ENCODE results near the gene LDLRAD4. TPM values are rescaled to one million over a fixed set of nuclear protein-coding genes. Genes with fewer than 3 reads are reported as not detected.

Gene LDLRAD4
- total RNA-seq, 1 donor from 2014 or later: 20.4 TPM

DNA sequence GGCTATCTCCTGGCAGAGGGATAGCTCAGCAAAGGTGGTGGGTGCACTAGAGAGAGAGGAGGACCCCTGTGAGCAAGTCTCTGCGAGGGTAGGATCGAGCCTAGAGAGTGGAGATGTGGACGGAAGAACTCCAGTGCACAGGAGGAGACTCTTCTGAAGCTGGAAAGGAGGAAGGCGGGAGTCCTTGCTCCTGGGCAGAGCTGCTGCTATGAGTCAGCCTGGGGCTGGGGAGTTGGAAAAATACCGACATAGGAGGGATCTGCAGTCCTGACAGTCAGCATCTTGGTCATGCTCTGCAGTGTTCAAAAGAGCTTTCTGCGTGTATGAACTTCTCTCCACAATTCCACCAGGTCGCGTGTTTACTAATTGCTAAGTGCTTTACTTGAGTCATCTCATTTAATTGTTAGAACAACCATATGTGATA is 233.8 kb downstream of the LDLRAD4 start:
- no peaks in the 10 kb centered on the region for H3K27me3 Mint-ChIP-seq (ENCODE audit: unreplicated experiment)
- peaks cover 46% of the 10 kb centered on the region for H3K4me1 Mint-ChIP-seq (ENCODE audit: unreplicated experiment)
- H3K36me3 Mint-ChIP-seq (ENCODE audit: unreplicated experiment): no peaks in the 10 kb centered on the region
- no peak overlapping the region for H3K4me3 Mint-ChIP-seq (ENCODE audit: unreplicated experiment)
- peak overlapping the region; percentile 60 for H3K27ac Mint-ChIP-seq (ENCODE audit: unreplicated experiment)
- H3K9me3 Mint-ChIP-seq (ENCODE audit: unreplicated experiment): no peaks in the 10 kb centered on the region
- TF ChIP-seq CTCF (IDR thresholded peaks at IDR 0.05): no peak
- DNase-seq (ENCODE audit: extremely low spot score, unreplicated experiment): no peak

DNA sequence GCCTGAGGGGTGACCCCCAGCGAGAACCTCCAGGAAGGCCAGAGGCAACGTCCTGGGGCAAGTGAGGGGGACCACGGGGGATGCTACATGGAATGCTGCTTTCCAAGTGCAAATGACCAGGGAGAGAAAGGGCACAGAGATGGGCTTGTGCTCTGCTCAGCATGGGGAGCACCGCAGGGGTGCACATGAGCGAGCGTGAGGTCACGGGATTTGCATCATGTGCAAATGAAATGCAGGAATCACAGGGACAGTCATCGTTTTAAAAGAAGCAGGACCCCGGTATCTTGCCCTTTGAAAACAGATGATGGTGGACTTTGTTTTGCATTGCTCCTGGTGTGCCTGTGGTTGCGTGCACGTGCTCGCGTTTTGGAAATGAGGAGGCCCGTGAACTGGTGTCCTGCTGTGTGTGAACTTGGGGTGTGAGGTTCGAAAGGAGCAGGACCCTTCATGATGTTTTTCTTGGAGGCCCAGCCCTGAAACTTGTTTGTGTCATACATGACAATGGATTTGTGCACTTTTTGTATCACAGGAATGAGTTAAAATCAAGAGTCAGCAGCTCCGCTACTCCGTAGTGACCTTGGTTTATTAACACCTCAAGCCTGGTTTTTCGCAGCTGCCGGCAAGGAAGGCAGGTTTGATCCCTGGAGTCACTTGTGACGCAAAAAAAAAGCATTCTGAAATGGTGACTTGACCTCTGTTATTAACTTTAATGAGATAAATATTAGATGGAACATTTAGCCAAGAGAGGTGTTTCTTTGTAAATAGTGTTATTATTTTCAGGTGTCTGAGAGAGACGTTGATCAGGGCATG is 234.5 kb downstream of the LDLRAD4 start:
- peaks cover 3% of the 10 kb centered on the region for H3K9me3 Mint-ChIP-seq (ENCODE audit: unreplicated experiment)
- H3K27ac Mint-ChIP-seq (ENCODE audit: unreplicated experiment): peak overlapping the region; percentile 60
- H3K4me3 Mint-ChIP-seq (ENCODE audit: unreplicated experiment): no peak overlapping the region
- H3K4me1 Mint-ChIP-seq (ENCODE audit: unreplicated experiment): peaks cover 39% of the 10 kb centered on the region
- no peaks in the 10 kb centered on the region for H3K27me3 Mint-ChIP-seq (ENCODE audit: unreplicated experiment)
- no peak for DNase-seq (ENCODE audit: extremely low spot score, unreplicated experiment)
- TF ChIP-seq CTCF (IDR thresholded peaks at IDR 0.05): no peak
- no peaks in the 10 kb centered on the region for H3K36me3 Mint-ChIP-seq (ENCODE audit: unreplicated experiment)

DNA sequence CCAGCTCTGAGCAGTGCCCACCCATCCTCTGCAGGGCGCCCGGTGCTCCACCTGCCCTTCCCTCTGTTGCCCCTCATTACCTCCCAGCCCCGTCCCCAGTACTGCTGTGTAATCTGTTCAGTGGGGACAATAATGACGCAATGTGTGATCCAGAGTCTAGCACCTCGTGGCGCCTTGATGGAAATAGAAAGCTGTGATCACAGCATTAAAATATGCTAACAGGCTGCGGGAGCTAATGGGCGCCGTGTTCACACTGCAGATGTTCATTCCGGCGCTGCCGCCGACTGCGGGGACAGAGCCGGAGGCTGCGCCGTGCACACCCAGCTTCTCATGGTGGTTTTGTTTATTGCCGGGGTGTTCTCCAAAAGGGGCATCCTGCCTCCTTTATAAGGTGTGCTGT is 235.2 kb downstream of the LDLRAD4 start:
- no peak for TF ChIP-seq CTCF (IDR thresholded peaks at IDR 0.05)
- H3K36me3 Mint-ChIP-seq (ENCODE audit: unreplicated experiment): no peaks in the 10 kb centered on the region
- no peak overlapping the region for H3K4me3 Mint-ChIP-seq (ENCODE audit: unreplicated experiment)
- no peak overlapping the region for H3K27ac Mint-ChIP-seq (ENCODE audit: unreplicated experiment)
- H3K4me1 Mint-ChIP-seq (ENCODE audit: unreplicated experiment): peaks cover 33% of the 10 kb centered on the region
- DNase-seq (ENCODE audit: extremely low spot score, unreplicated experiment): no peak
- no peaks in the 10 kb centered on the region for H3K27me3 Mint-ChIP-seq (ENCODE audit: unreplicated experiment)
- peaks cover 4% of the 10 kb centered on the region for H3K9me3 Mint-ChIP-seq (ENCODE audit: unreplicated experiment)

GRCh38 chr18:13454363-13455150 is 236.0 kb downstream of the LDLRAD4 start:
- Mint-ChIP-seq H3K27ac (ENCODE audit: unreplicated experiment) (no peak overlapping the region), H3K4me1 (ENCODE audit: unreplicated experiment) (peaks cover 31% of the 10 kb centered on the region), H3K36me3 (ENCODE audit: unreplicated experiment) (no peaks in the 10 kb centered on the region), H3K4me3 (ENCODE audit: unreplicated experiment) (no peak overlapping the region), H3K27me3 (ENCODE audit: unreplicated experiment) (no peaks in the 10 kb centered on the region), H3K9me3 (ENCODE audit: unreplicated experiment) (peaks cover 4% of the 10 kb centered on the region)
- no peak for DNase-seq (ENCODE audit: extremely low spot score, unreplicated experiment)
- no peak for TF ChIP-seq CTCF (IDR thresholded peaks at IDR 0.05)

GRCh38 chr18:13455471-13455870 is 236.9 kb downstream of the LDLRAD4 start:
- Mint-ChIP-seq H3K4me1 (ENCODE audit: unreplicated experiment) (peaks cover 22% of the 10 kb centered on the region), H3K27ac (ENCODE audit: unreplicated experiment) (no peak overlapping the region), H3K9me3 (ENCODE audit: unreplicated experiment) (peaks cover 4% of the 10 kb centered on the region), H3K4me3 (ENCODE audit: unreplicated experiment) (no peak overlapping the region), H3K27me3 (ENCODE audit: unreplicated experiment) (no peaks in the 10 kb centered on the region), H3K36me3 (ENCODE audit: unreplicated experiment) (no peaks in the 10 kb centered on the region)
- no peak for TF ChIP-seq CTCF (IDR thresholded peaks at IDR 0.05)
- no peak for DNase-seq (ENCODE audit: extremely low spot score, unreplicated experiment)
